Glomerular visceral epithelial cell (primary cell): ENCODE results near the gene CCT4.
"Not testable (repeated sequence)": the region's sequence is repeated elsewhere in the genome, so short reads cannot be mapped to it uniquely, and the experiment has no call there.

Experiments
- DNase-seq: peaks from one replicate; pipeline ENCODE4 v3.0.0-alpha.2; 2016; ENCODE audit errors: extremely low spot score

CCT4 gene

GRCh38 chr2:61879351-61879750, 9.1 kb downstream of the CCT4 start:
- not testable (repeated sequence) for DNase-seq

GRCh38 chr2:61878761-61879160, 9.7 kb downstream of the CCT4 start:
- peak; percentile 18 for DNase-seq

GRCh38 chr2:61877571-61878245, 10.7 kb downstream of the CCT4 start:
- peak; percentile 55 for DNase-seq

GRCh38 chr2:61876400-61876799, 12.1 kb downstream of the CCT4 start:
- no peak for DNase-seq

- DNase-seq = not testable (repeated sequence)
These were observed 21.9 kb downstream of the CCT4 start for GRCh38 chr2:61866482-61867089.

DNA sequence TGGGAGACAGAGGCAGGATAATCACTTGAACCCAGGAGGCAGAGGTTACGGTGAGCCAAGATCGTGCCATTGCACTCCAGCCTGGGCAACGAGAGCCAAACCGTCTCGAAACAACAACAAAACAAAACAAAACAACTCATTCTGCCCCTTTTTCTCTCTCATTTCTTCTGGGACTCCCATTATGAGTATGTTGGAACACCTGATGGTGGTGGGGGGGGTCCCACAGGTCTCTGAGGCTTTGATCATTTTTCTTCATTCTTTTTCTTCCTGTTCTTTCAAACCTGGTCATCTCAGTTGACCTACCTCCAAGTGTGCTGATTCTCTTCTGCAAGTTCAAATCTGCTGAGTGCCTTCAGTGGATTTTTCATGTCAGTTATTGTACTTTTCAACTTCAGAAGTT, 26.4 kb downstream of the CCT4 start:
- DNase-seq = no peak

GRCh38 chr2:61857224-61857623, 31.2 kb downstream of the CCT4 start:
- DNase-seq = no peak

DNA sequence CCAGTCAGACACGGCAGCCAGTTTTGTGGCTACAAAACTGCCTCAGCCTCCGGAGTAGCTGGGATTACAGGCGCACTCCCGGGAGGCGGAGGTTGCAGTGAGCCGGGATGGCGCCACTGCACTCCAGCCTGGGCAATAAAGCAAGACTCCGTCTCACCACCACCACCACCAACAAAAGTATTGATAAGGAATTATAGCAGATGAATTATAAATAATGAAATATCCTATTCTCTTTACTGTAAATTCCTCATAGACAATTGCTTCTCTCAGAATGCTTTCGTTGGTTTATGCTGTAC, 33.2 kb downstream of the CCT4 start:
- no peak for DNase-seq

- peak; percentile 95 for DNase-seq
These were observed 33.7 kb downstream of the CCT4 start for GRCh38 chr2:61854564-61855317.

- DNase-seq = peak; percentile 73
These were observed 34.5 kb downstream of the CCT4 start, which contains the start of gene FAM161A for GRCh38 chr2:61853847-61854563. Gene FAM161A, minus strand, starts transcription at chr2:61854060. Its CDS starts 19 bp downstream, at chr2:61854041.

- DNase-seq = peak; percentile 59
These were observed 35.2 kb downstream of the CCT4 start for GRCh38 chr2:61853086-61853846.

- DNase-seq = not testable (repeated sequence)
These were observed 37.2 kb downstream of the CCT4 start for GRCh38 chr2:61851270-61851669.

- DNase-seq = no peak
These were observed 43.1 kb downstream of the CCT4 start for GRCh38 chr2:61845320-61845719.

DNA sequence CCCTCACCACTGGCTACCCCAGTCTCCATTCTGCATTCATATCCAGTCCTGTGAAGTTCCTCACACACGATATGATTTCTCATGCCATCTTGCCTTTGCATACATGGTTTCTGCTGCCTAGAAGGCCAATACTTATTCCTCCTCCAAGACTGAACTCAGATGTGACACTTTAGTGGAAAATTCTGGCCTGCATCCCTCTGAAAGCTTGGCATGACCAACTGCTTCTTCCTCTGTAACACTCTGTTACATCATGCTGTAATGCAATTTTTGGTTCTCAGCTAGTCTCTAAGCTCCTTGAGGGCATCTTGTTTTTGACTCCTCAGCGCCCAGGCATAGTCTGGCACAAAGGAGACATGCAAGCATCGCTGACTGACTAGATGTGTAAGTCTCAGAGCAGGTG, 47.2 kb downstream of the CCT4 start:
- DNase-seq = no peak

DNA sequence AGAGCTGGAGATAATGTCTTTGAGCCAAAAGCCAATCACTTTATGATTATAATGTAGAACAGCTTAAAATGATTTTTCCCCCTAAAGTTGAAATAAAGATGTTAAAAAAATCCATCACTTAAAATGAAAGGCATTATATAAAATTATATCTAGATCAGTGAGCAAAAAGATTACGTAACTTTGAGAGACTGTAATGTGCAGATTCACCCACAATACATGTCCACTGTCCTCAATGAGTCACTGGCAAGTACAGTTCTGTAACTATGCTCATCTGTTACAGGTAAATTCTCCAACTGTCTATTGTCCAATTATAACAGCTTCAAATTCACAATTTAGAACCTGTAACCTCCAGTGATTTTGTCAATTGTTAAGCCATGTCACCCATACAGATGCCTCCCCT, 53.6 kb downstream of the CCT4 start:
- no peak for DNase-seq

DNA sequence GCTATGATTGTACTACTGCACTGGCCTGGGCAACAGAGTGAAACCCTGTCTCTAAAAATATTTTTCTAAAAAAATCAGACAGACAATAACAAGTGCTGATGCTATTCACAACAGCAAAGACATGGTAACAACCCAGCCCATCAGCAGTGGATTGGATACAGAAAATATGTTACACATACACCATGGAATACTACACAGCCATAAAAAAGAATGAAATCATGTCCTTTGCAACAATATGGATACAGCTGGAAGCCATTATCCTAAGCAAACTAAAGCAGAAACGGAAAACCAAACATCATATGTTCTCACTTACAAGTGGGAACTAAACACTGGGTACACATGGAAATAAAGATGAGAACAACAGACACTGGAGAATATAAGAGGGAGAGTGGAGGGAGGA, 54.5 kb downstream of the CCT4 start:
- DNase-seq = no peak

DNA sequence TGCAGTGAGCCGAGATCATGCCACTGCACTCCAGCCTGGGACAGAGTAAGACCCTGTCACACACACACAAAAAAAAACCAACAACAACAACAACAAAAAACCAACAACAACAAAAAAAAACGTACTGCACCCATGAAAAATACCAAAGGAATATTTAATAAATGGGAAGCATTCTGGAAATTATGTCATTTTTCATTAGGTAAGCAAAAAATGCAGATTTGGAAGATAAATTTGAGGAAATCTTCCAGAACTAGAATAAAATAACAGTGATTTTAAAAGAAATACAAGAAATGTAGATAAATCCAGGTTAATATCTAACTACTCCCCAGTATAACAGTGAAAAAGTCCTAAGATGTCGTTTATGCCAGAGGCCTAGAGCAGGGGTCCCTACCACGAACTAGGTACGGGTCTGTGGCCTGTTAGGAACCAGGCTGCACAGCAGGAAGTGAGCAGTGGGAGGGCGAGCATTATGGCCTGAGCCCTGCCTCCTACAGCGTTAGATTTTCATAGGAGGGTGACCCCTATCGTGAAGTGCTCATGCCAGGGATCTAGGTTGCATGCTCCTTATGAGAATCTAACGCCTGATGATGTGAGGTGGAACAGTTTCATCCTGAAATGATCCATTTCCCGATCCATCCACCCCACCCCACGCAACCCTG, 56.1 kb downstream of the CCT4 start:
- no peak for DNase-seq

GRCh38 chr2:61822255-61822654, 66.2 kb downstream of the CCT4 start:
- no peak for DNase-seq
